RWPE1 (cell line): ENCODE results near the gene C4A.
"Not testable (repeated sequence)": the region's sequence is repeated elsewhere in the genome, so short reads cannot be mapped to it uniquely, and the experiment has no call there.

ENCODE experiments used
- CTCF ChIA-PET: fragments of 350-600 bp; sonication (Branson Sonifier 250); formaldehyde crosslinking; extraction: SDS; loops from one replicate; lab custom pipeline; 2021; lab: Yijun Ruan, JAX
- POLR2A ChIA-PET: fragments of 400-600 bp; formaldehyde crosslinking; extraction: SDS; loops from one replicate; lab custom pipeline; 2020; ENCODE audit warnings: antibody characterized with exemption; ENCODE audit not compliant: low non-redundant PET; lab: Yijun Ruan, JAX
- DNase-seq: peaks from one replicate; pipeline ENCODE4 v3.0.0; 2012; ENCODE audit warnings: low spot score
- H3K27ac ChIP-seq: fragments of 450-650 bp; 2 replicates; pipeline ENCODE4 v1.5.1; 2017

Gene C4A

DNA sequence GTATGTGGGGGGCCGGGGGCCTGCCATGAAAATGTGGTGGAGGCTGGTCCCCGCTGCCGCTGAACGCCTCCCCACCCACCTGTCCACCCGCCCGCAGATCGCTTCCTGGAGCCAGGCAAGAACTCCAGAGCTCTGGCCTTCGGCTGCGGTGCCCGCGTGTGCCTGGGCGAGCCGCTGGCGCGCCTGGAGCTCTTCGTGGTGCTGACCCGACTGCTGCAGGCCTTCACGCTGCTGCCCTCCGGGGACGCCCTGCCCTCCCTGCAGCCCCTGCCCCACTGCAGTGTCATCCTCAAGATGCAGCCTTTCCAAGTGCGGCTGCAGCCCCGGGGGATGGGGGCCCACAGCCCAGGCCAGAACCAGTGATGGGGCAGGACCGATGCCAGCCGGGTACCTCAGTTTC lies 26.2 kb downstream of the C4A start:
- DNase-seq, POLR2A ChIA-PET, H3K27ac ChIP-seq, CTCF ChIA-PET: not testable (repeated sequence)

DNA sequence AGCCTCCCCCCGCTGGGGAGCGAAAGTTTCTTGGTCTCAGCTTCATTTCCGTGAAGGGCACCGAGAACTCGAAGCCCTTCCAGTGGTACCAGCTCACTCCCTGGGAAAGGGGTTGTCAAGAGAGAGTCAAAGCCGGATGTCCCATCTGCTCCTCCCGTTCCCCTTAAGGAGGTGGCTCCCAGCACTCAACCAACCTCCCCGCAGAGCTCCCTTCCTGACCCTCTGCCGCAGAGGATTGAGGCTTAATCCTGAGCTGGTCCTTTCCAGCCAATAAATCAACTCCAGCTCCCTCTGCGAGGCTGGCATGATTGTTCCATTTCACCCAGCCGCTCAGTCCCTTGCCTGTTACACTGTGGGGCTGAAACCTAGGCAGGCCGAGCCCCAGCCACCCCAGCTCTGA lies 26.8 kb downstream of the C4A start:
- DNase-seq, POLR2A ChIA-PET, CTCF ChIA-PET, H3K27ac ChIP-seq: not testable (repeated sequence)

DNA sequence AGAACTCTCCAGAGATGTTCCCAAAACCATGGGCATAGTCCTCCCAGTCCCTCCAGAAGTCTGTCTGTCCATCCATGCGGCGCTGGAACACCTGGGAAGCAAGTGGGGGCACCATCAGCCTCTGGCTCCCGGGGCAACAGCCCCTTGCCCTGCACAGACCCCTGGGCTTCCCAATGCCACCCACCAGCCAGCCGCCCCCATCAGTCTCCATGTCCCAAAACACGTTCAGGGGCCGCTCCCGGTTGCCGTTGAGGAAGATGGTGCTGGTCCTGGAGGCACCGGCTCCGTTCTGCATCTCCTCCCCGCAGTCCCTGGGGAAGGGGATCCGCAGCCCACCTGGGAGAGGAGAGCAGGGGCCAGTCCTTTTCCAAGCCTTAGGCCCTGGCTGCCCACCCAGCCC lies 27.7 kb downstream of the C4A start:
- DNase-seq, POLR2A ChIA-PET, H3K27ac ChIP-seq, CTCF ChIA-PET: not testable (repeated sequence)

DNA sequence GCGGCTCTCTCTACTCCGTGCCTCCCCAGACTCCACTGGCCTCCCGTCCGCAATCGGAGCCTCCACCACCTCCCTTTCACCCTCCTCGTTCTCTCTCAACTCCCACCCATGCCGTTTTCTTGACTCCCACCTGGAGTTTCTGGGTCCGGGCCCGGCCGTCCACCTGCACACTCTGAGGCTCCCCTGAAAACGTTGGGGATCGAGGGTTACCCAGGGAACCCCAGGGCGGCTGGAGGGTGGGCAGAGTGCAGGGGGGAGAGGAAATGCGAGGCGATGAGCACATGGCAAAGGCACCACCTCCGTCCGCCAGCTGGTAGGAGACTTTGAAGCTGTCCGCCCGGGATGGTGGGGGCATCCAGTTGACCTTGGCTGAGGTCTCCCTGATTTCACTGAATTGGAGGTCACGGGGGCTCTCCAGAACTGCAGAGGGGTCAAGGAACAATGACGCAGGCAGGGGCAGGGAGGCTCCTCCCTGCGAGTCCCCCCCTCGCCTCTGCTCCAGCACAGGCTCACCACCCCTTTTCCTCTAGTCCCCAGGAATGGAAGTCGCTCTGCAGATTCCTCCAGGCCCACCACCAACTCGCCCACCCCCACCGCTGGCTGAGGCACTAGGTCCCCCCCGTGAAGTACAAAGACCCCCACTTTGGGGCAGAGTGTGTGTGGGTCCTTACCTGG lies 29.1 kb downstream of the C4A start:
- CTCF ChIA-PET, POLR2A ChIA-PET, DNase-seq, H3K27ac ChIP-seq: not testable (repeated sequence)

DNA sequence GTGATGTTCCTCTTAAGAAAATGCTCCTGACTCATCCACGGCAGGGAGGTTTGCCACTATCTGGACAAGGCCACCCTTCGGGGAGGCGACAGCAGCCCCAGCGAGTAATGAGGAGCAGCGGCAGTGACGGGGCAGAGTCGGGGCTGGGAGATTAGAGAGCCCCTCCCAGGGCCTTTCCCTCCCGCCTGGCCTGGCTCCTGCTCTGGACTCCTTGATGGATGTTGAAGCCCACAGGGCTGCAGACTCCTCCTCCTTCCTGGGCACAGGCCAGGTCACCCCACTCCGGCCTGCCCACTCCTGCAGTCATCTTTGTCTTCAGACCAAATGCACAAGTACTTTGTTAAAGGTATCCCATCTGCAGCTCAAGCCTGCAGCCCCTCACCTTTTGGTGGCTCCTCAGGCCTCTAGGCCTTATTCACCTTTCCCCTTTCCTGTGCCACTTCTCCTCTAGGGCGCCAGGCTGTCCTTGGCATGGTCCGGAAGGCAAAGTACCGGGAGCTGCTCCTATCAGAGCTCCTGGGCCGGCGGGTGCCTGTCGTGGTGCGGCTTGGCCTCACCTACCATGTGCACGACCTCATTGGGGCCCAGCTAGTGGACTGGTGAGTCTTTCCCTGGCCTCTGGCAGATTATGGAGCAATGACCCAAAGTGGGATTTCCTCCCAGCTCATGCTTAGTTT lies 31.2 kb downstream of the C4A start:
- H3K27ac ChIP-seq, DNase-seq, CTCF ChIA-PET, POLR2A ChIA-PET: not testable (repeated sequence)

DNA sequence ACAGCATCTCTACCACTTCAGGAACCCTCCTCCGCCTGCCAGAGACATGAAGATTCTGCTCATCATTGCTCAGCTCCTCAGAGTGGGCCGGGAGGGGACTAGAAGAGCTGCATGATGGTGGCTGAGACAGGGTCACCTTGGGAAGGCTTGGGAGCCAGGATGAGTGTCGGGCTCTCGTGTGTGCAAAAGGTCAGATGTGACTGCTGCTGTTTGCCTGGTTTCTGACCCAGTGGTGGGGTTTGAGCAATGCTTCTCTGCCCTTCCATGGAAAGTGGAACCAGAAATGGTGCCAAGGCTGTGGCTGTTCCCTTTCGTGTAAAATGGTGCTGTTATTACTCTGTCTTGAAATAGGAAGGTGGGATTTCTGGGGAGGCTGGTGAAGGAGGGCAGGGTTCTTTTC lies 31.9 kb downstream of the C4A start:
- POLR2A ChIA-PET, H3K27ac ChIP-seq, CTCF ChIA-PET, DNase-seq: not testable (repeated sequence)

DNA sequence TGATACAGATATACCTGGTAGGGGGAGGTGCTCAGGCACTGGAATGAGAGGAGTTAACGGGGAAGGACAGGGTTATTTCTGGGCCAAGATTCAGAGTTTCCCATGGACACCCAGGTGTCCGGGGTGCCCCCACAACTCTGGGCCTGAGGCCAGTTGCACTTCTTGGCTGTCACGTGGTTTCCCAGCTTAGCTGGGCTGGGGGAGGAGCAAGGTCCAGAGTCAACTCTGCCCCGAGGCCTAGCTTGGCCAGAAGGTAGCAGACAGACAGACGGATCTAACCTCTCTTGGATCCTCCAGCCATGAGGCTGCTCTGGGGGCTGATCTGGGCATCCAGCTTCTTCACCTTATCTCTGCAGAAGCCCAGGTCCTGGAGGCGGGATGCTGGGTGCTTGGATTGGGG lies 32.7 kb downstream of the C4A start, which contains the start of gene C4B:
Gene C4B, plus strand, starts transcription at position 249 of the 400 bp plus-strand sequence. Its CDS starts 51 bp downstream, at position 300.
- CTCF ChIA-PET, H3K27ac ChIP-seq, POLR2A ChIA-PET, DNase-seq: not testable (repeated sequence)

DNA sequence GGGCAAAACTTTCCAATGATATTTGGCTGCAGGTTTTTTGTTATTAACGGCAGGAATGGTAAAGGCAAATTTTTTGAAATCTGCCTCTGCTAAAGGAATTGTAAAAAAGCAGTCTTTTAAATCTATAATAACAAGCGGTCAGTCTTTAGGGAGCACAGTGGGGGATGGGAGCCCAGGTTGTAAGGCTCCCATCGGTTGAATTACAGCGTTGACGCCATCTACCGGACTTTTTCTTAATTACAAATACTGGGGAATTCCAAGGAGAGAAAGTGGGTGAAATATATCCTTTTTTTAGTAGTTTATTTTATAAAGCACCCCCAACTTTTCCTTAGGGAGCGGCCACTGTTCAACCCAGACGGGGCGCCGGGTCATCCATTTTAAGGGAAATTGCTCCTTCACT lies 40.2 kb downstream of the C4A start:
- CTCF ChIA-PET, DNase-seq, H3K27ac ChIP-seq, POLR2A ChIA-PET: not testable (repeated sequence)

DNA sequence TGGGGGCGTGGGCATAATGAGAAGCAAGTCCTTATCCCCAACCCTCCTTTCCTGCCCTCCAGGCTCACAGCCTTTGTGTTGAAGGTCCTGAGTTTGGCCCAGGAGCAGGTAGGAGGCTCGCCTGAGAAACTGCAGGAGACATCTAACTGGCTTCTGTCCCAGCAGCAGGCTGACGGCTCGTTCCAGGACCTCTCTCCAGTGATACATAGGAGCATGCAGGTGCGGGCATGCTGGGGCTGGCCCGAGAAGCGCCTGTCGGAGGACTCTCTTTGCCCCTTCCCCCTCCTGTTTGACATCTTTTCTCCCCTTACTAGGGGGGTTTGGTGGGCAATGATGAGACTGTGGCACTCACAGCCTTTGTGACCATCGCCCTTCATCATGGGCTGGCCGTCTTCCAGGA lies 46.8 kb downstream of the C4A start:
- H3K27ac ChIP-seq, DNase-seq, POLR2A ChIA-PET, CTCF ChIA-PET: not testable (repeated sequence)

DNA sequence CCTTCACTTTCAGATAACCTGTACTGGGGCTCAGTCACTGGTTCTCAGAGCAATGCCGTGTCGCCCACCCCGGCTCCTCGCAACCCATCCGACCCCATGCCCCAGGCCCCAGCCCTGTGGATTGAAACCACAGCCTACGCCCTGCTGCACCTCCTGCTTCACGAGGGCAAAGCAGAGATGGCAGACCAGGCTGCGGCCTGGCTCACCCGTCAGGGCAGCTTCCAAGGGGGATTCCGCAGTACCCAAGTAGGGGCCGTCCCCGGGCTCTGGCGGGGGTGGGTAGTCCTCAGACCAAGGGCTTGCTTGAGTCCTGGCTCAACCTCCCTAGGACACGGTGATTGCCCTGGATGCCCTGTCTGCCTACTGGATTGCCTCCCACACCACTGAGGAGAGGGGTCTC lies 47.7 kb downstream of the C4A start:
- DNase-seq, H3K27ac ChIP-seq, POLR2A ChIA-PET, CTCF ChIA-PET: not testable (repeated sequence)

DNA sequence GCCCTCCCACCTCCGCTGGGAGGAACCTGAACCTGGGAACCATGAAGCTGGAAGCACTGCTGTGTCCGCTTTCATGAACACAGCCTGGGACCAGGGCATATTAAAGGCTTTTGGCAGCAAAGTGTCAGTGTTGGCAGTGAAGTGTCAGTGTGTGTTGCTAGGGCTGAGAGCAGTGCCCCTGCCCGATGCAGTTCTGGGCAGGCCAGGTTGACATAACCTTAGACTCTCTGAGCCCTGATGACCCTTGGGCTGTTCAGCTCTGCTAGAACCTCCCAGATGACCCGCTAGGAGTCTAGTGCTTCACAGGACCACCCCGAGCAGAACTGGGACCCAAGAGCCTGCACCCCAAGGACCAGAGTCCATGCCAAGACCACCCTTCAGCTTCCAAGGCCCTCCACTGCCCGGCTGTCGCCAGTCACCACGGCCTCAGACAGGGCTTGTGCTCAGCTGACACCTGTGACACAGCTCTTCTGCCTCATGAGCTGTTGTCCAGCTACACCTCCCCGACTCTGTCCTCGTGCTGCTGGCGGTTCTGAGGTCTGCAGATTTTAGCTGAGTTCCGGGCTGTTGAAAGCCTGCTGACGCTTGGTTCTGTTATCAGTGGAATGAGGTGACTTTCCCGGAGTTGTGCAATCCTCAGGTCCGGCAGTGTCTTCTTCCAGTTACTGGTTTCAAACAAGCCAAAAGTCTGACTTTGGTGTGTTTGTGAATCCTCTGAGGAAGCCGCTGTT lies 53.6 kb downstream of the C4A start:
- CTCF ChIA-PET, DNase-seq: not testable (repeated sequence)

DNA sequence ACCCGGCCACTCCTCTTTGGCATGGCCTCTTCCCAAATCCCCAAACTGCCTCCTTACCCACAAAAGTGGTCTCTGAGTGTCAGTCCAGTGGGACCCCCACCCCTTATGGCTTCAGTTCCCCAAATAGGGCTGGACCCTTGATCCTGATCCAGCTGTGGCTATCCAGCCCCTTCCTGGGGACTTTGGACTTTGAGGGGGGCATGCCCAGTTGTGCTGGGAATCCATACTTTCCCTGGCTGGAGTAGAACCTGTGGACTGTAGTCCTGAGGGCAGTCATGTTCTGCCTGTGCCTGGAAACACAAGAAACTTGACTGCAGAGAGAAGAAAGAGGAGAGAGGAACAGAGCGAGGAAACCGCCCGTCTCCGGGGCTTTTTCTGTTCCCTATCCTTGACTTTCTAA lies 55.3 kb downstream of the C4A start:
- POLR2A ChIA-PET, H3K27ac ChIP-seq, DNase-seq: not testable (repeated sequence)
- CTCF ChIA-PET, result interaction anchor here (0.8 kb wide), 1 partner anchor 82 kb away, joined by 3 read pairs; no protein-coding TSS in a partner anchor

More for the DNA sequence above, 53.6 kb downstream of the C4A start:
- POLR2A ChIA-PET, H3K27ac ChIP-seq: not testable (repeated sequence)

DNA sequence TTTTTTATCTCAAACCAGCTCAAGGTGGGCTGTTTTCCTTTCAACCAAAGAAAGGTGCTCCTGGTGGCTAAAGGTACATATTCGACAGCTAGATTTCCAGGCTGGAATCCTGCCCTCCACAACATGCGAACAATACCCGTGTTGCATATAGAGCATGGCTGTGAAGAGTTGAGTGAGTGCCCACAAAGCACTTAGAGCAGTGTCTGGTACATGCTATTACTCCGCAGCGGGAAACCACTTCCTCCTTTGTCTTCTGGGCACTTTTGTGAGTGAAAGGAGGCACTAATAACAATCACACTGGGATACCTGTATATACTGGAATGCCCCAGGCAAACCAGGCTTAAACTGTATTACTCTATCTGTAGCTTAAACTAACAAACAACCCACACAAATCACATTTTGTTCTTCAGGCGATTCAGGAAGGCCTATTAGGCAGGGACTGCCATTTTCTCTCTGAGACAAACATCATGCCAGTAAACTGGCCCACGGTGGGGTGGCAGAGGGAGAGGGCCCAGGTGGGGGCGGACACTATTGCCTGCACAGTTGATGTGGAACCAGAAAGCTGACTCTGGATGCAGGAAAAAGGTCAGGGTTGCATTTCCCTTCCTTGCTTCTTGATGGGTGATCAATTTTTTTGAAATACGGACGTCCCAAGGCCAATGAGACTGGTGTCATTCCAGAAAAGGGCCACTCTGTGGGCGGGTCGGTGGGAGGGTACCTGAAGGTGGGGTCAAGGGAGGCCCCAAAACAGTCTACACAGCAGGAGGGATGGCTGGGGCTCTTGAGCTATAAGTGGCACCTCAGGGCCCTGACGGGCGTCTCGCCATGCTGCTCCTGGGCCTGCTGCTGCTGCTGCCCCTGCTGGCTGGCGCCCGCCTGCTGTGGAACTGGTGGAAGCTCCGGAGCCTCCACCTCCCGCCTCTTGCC lies 56.0 kb downstream of the C4A start, which contains the start of gene CYP21A2:
Gene CYP21A2, plus strand, starts transcription at position 818 of the 927 bp plus-strand sequence. Its CDS starts 8 bp downstream, at position 826.
- POLR2A ChIA-PET, DNase-seq, H3K27ac ChIP-seq: not testable (repeated sequence)
- CTCF ChIA-PET, result interaction anchor here (0.8 kb wide), 1 partner anchor 81 kb away, joined by 3 read pairs; no protein-coding TSS in a partner anchor

DNA sequence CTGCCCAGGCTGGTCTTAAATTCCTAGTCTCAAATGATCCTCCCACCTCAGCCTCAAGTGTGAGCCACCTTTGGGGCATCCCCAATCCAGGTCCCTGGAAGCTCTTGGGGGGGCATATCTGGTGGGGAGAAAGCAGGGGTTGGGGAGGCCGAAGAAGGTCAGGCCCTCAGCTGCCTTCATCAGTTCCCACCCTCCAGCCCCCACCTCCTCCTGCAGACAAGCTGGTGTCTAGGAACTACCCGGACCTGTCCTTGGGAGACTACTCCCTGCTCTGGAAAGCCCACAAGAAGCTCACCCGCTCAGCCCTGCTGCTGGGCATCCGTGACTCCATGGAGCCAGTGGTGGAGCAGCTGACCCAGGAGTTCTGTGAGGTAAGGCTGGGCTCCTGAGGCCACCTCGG lies 57.0 kb downstream of the C4A start:
- H3K27ac ChIP-seq, DNase-seq, POLR2A ChIA-PET: not testable (repeated sequence)
- CTCF ChIA-PET, result interaction anchor here (1.0 kb wide), 1 partner anchor 9 kb away, joined by 3 read pairs; no protein-coding TSS in a partner anchor

DNA sequence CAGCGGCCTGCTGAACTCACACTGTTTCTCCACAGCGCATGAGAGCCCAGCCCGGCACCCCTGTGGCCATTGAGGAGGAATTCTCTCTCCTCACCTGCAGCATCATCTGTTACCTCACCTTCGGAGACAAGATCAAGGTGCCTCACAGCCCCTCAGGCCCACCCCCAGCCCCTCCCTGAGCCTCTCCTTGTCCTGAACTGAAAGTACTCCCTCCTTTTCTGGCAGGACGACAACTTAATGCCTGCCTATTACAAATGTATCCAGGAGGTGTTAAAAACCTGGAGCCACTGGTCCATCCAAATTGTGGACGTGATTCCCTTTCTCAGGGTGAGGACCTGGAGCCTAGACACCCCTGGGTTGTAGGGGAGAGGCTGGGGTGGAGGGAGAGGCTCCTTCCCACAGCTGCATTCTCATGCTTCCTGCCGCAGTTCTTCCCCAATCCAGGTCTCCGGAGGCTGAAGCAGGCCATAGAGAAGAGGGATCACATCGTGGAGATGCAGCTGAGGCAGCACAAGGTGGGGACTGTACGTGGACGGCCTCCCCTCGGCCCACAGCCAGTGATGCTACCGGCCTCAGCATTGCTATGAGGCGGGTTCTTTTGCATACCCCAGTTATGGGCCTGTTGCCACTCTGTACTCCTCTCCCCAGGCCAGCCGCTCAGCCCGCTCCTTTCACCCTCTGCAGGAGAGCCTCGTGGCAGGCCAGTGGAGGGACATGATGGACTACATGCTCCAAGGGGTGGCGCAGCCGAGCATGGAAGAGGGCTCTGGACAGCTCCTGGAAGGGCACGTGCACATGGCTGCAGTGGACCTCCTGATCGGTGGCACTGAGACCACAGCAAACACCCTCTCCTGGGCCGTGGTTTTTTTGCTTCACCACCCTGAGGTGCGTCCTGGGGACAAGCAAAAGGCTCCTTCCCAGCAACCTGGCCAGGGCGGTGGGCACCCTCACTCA lies 57.7 kb downstream of the C4A start:
- CTCF ChIA-PET, result interaction anchor here (1.0 kb wide), 1 partner anchor 8 kb away, joined by 3 read pairs; no protein-coding TSS in a partner anchor
- H3K27ac ChIP-seq, POLR2A ChIA-PET, DNase-seq: not testable (repeated sequence)
